ENCODE results near the gene PRKG1.
"Not testable (repeated sequence)": the region's sequence is repeated elsewhere in the genome, so short reads cannot be mapped to it uniquely, and the experiment has no call there.

PRKG1 gene

GRCh38 chr10:52247929-52248328 is 1173.6 kb downstream of the PRKG1 start:
- DNase-seq (ENCODE audit: low spot score); H3K4me1 Mint-ChIP-seq (ENCODE audit: low read depth): not testable (repeated sequence)

GRCh38 chr10:52248697-52249306 is 1174.5 kb downstream of the PRKG1 start:
- no peaks in the 10 kb centered on the region for H3K9me3 Mint-ChIP-seq
- DNase-seq (ENCODE audit: low spot score), result no peak
- H3K4me1 Mint-ChIP-seq (ENCODE audit: low read depth), result no peaks in the 10 kb centered on the region
- H3K4me3 Mint-ChIP-seq, result no peak overlapping the region
- no peaks in the 10 kb centered on the region for H3K36me3 Mint-ChIP-seq (ENCODE audit: low read depth)
- H3K27ac Mint-ChIP-seq, result no peak overlapping the region
- no peaks in the 10 kb centered on the region for H3K27me3 Mint-ChIP-seq (ENCODE audit: low read depth)

More at GRCh38 chr10:52247929-52248328, 1173.6 kb downstream of the PRKG1 start:
- H3K36me3 Mint-ChIP-seq (ENCODE audit: low read depth); H3K4me3 Mint-ChIP-seq; H3K27ac Mint-ChIP-seq; H3K9me3 Mint-ChIP-seq; H3K27me3 Mint-ChIP-seq (ENCODE audit: low read depth): not testable (repeated sequence)

- H3K36me3 Mint-ChIP-seq (ENCODE audit: low read depth), result no peaks in the 10 kb centered on the region
- no peak overlapping the region for H3K27ac Mint-ChIP-seq
- no peaks in the 10 kb centered on the region for H3K4me1 Mint-ChIP-seq (ENCODE audit: low read depth)
- no peaks in the 10 kb centered on the region for H3K9me3 Mint-ChIP-seq
- H3K4me3 Mint-ChIP-seq, result no peak overlapping the region
- no peaks in the 10 kb centered on the region for H3K27me3 Mint-ChIP-seq (ENCODE audit: low read depth)
- no peak for DNase-seq (ENCODE audit: low spot score)
Observed at GRCh38 chr10:52249850-52250395, 1175.6 kb downstream of the PRKG1 start.

- Mint-ChIP-seq H3K36me3 (ENCODE audit: low read depth) (no peaks in the 10 kb centered on the region), H3K4me3 (no peak overlapping the region), H3K4me1 (ENCODE audit: low read depth) (no peaks in the 10 kb centered on the region), H3K9me3 (no peaks in the 10 kb centered on the region), H3K27me3 (ENCODE audit: low read depth) (no peaks in the 10 kb centered on the region), H3K27ac (no peak overlapping the region)
- no peak for DNase-seq (ENCODE audit: low spot score)
Observed at GRCh38 chr10:52250510-52250909, 1176.2 kb downstream of the PRKG1 start.

- Mint-ChIP-seq H3K36me3 (ENCODE audit: low read depth) (no peaks in the 10 kb centered on the region), H3K4me3 (no peak overlapping the region), H3K27me3 (ENCODE audit: low read depth) (no peaks in the 10 kb centered on the region), H3K27ac (no peak overlapping the region), H3K4me1 (ENCODE audit: low read depth) (no peaks in the 10 kb centered on the region), H3K9me3 (no peaks in the 10 kb centered on the region)
- DNase-seq (ENCODE audit: low spot score), result no peak
Observed at GRCh38 chr10:52252307-52252706, 1178.0 kb downstream of the PRKG1 start.

- Mint-ChIP-seq H3K9me3 (no peaks in the 10 kb centered on the region), H3K36me3 (ENCODE audit: low read depth) (no peaks in the 10 kb centered on the region), H3K4me3 (no peak overlapping the region), H3K27ac (no peak overlapping the region), H3K27me3 (ENCODE audit: low read depth) (no peaks in the 10 kb centered on the region), H3K4me1 (ENCODE audit: low read depth) (no peaks in the 10 kb centered on the region)
- DNase-seq (ENCODE audit: low spot score), result no peak
Observed at GRCh38 chr10:52256832-52257691, 1182.8 kb downstream of the PRKG1 start.

GRCh38 chr10:52257692-52258075 is 1183.4 kb downstream of the PRKG1 start:
- no peaks in the 10 kb centered on the region for H3K36me3 Mint-ChIP-seq (ENCODE audit: low read depth)
- no peaks in the 10 kb centered on the region for H3K9me3 Mint-ChIP-seq
- H3K27ac Mint-ChIP-seq, result no peak overlapping the region
- H3K4me1 Mint-ChIP-seq (ENCODE audit: low read depth), result no peaks in the 10 kb centered on the region
- no peaks in the 10 kb centered on the region for H3K27me3 Mint-ChIP-seq (ENCODE audit: low read depth)
- DNase-seq (ENCODE audit: low spot score), result no peak
- H3K4me3 Mint-ChIP-seq, result no peak overlapping the region

- no peak for DNase-seq (ENCODE audit: low spot score)
- Mint-ChIP-seq H3K4me3 (no peak overlapping the region), H3K9me3 (no peaks in the 10 kb centered on the region), H3K27me3 (ENCODE audit: low read depth) (no peaks in the 10 kb centered on the region), H3K36me3 (ENCODE audit: low read depth) (no peaks in the 10 kb centered on the region), H3K27ac (no peak overlapping the region), H3K4me1 (ENCODE audit: low read depth) (no peaks in the 10 kb centered on the region)
Observed at GRCh38 chr10:52258799-52259425, 1184.6 kb downstream of the PRKG1 start.

GRCh38 chr10:52259426-52259812 is 1185.1 kb downstream of the PRKG1 start:
- H3K9me3 Mint-ChIP-seq, result no peaks in the 10 kb centered on the region
- no peak for DNase-seq (ENCODE audit: low spot score)

GRCh38 chr10:52261362-52261761 is 1187.1 kb downstream of the PRKG1 start:
- H3K4me1 Mint-ChIP-seq (ENCODE audit: low read depth), result no peaks in the 10 kb centered on the region
- H3K9me3 Mint-ChIP-seq, result no peaks in the 10 kb centered on the region
- H3K4me3 Mint-ChIP-seq, result no peak overlapping the region
- no peak for DNase-seq (ENCODE audit: low spot score)
- no peaks in the 10 kb centered on the region for H3K27me3 Mint-ChIP-seq (ENCODE audit: low read depth)
- H3K27ac Mint-ChIP-seq, result no peak overlapping the region
- H3K36me3 Mint-ChIP-seq (ENCODE audit: low read depth), result no peaks in the 10 kb centered on the region

More at GRCh38 chr10:52259426-52259812, 1185.1 kb downstream of the PRKG1 start:
- H3K4me3 Mint-ChIP-seq, result no peak overlapping the region
- no peaks in the 10 kb centered on the region for H3K36me3 Mint-ChIP-seq (ENCODE audit: low read depth)
- no peaks in the 10 kb centered on the region for H3K27me3 Mint-ChIP-seq (ENCODE audit: low read depth)
- no peaks in the 10 kb centered on the region for H3K4me1 Mint-ChIP-seq (ENCODE audit: low read depth)
- H3K27ac Mint-ChIP-seq, result no peak overlapping the region

- H3K27me3 Mint-ChIP-seq (ENCODE audit: low read depth), result no peaks in the 10 kb centered on the region
- H3K36me3 Mint-ChIP-seq (ENCODE audit: low read depth), result no peaks in the 10 kb centered on the region
- H3K4me3 Mint-ChIP-seq, result no peak overlapping the region
- DNase-seq (ENCODE audit: low spot score), result no peak
- H3K9me3 Mint-ChIP-seq, result no peaks in the 10 kb centered on the region
- H3K27ac Mint-ChIP-seq, result no peak overlapping the region
- no peaks in the 10 kb centered on the region for H3K4me1 Mint-ChIP-seq (ENCODE audit: low read depth)
Observed at GRCh38 chr10:52265131-52265926, 1191.0 kb downstream of the PRKG1 start.

- H3K27ac Mint-ChIP-seq, result no peak overlapping the region
- no peaks in the 10 kb centered on the region for H3K9me3 Mint-ChIP-seq
- H3K4me3 Mint-ChIP-seq, result no peak overlapping the region
- H3K4me1 Mint-ChIP-seq (ENCODE audit: low read depth), result no peaks in the 10 kb centered on the region
- no peak for DNase-seq (ENCODE audit: low spot score)
- no peaks in the 10 kb centered on the region for H3K27me3 Mint-ChIP-seq (ENCODE audit: low read depth)
- H3K36me3 Mint-ChIP-seq (ENCODE audit: low read depth), result no peaks in the 10 kb centered on the region
Observed at GRCh38 chr10:52266858-52267257, 1192.6 kb downstream of the PRKG1 start.

GRCh38 chr10:52268790-52269189 is 1194.5 kb downstream of the PRKG1 start:
- Mint-ChIP-seq H3K4me1 (ENCODE audit: low read depth) (no peaks in the 10 kb centered on the region), H3K27me3 (ENCODE audit: low read depth) (no peaks in the 10 kb centered on the region), H3K4me3 (no peak overlapping the region), H3K9me3 (no peaks in the 10 kb centered on the region), H3K27ac (no peak overlapping the region), H3K36me3 (ENCODE audit: low read depth) (no peaks in the 10 kb centered on the region)
- DNase-seq (ENCODE audit: low spot score), result no peak
